Large intestine (tissue), 3 donors: Measurements from ENCODE around the gene BAHCC1. TPM values are rescaled to one million over a fixed set of nuclear protein-coding genes. Genes with fewer than 3 reads are reported as not detected.

Source experiments
- DNase-seq, 2 donors: peaks; one replicate each; pipeline versions ENCODE4 v3.0.0 to v3.0.0-alpha.2; 2013
- H3K27ac ChIP-seq: one replicate; pipeline ENCODE4 v1.5.1; 2013; ENCODE audit warnings: low read length
- H3K27me3 ChIP-seq: 2 replicates; pipeline ENCODE4 v1.6.1; 2013; ENCODE audit warnings: low read length; ENCODE audit not compliant: control insufficient read depth, insufficient read depth
- H3K36me3 ChIP-seq: 2 replicates; pipeline ENCODE4 v1.6.1; 2013; ENCODE audit warnings: low read length; ENCODE audit not compliant: control insufficient read depth, insufficient read depth
- H3K4me1 ChIP-seq: one replicate; pipeline ENCODE4 v1.6.1; 2013; ENCODE audit warnings: low read length; ENCODE audit not compliant: control insufficient read depth, insufficient read depth
- H3K4me3 ChIP-seq: one replicate; pipeline ENCODE4 v1.5.1; 2013; ENCODE audit warnings: low read length
- H3K9me3 ChIP-seq: one replicate; pipeline ENCODE4 v1.6.1; 2013; ENCODE audit warnings: mild to moderate bottlenecking, low read depth, low read length, moderate library complexity; ENCODE audit not compliant: control insufficient read depth
- WGBS: methylation state at CpG from one replicate; pipeline ENCODE4 v1.1.5; 2013; ENCODE audit warnings: low lambda C conversion rate; ENCODE audit not compliant: insufficient coverage; 5-methylcytosine and 5-hydroxymethylcytosine counted together
- polyA plus RNA-seq: library from polyadenylated mRNA; unstranded; fragments of 120-200 nt; gene quantifications from one replicate; pipeline ENCODE4 v1.2.1, GENCODE V29; 2013

BAHCC1 gene
- polyA plus RNA-seq, 1 donor = 21.9 TPM

DNA sequence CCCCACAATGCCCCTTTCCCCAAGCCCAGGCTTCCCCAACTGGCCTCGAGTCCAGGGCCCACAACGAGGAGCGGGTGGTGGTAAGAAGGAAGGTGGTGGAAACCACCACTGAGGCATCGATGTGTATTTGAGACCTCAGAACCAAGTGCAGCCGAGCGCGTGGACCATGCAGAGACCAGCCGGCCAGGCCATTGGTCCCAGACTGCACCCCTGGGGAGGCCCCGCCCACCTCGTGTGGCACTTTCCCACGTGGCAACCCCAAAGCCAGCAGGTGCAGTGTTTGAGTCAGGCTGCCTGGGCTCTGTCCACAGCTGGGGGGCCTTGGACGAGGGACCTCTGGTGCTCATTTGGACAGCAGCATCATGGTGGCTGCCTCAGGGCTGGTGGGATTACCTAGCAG is 28.1 kb upstream of the BAHCC1 start:
- H3K4me1 ChIP-seq = peaks cover 24% of the 10 kb centered on the region
- H3K4me3 ChIP-seq = no peak overlapping the region
- peaks cover 5% of the 10 kb centered on the region for H3K27me3 ChIP-seq
- no peak for DNase-seq
- H3K36me3 ChIP-seq = no peaks in the 10 kb centered on the region
- H3K27ac ChIP-seq = no peak overlapping the region
- H3K9me3 ChIP-seq = peaks cover 7% of the 10 kb centered on the region
- no CpG with 5 or more reads among the region's 12 CpGs for WGBS

DNA sequence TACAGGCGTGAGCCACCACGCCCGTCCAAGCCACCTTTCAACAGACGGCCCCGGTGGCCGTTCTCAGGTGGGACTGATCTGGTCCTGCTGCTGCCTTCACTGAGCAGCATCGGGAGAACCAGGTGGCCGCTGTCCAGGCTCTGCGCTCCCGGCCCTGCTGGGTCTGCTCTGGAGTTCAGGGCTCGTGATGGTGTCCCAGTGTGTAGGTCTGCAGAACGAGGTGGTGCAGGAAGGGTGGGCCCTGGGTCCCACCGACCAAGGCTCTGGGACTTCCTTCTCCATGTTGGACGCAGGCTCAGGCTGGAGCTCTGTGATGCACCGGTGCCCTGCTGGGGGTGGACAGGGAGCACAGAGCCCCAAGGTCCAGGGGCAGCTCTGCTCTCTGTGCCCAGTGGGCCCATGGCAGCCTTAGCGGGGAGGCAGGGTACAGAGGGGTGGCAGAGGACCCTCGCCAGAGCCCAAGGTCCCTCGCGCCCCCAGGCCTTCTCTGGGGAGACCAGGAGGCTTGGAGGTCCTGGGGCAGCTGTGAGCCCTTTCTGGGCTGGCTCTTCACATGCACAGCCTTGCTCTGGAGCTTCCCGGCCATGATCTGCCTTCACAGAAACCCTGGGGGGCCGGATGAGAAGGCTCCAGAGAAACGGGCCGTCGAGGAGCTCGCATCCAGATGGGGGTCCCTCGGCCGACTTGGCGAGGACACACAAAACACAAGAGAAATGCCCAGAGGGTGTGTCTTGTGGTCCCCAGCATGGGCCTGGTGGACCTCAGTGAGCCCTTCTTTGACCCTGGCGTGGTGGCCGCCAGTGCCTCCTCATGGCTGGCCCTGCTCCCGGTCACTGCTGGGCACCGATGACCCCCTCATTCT is 26.9 kb upstream of the BAHCC1 start:
- WGBS = no CpG with 5 or more reads among the region's 32 CpGs
- Histone ChIP-seq H3K27ac (no peak overlapping the region), H3K27me3 (peaks cover 5% of the 10 kb centered on the region), H3K9me3 (peaks cover 7% of the 10 kb centered on the region), H3K4me1 (peaks cover 19% of the 10 kb centered on the region), H3K4me3 (no peak overlapping the region), H3K36me3 (no peaks in the 10 kb centered on the region)
- DNase-seq = no peak

- Histone ChIP-seq H3K27me3 (no peaks in the 10 kb centered on the region), H3K27ac (no peak overlapping the region), H3K4me3 (no peak overlapping the region), H3K4me1 (peaks cover 12% of the 10 kb centered on the region), H3K36me3 (no peaks in the 10 kb centered on the region), H3K9me3 (peaks cover 3% of the 10 kb centered on the region)
- no CpG with 5 or more reads among the region's 5 CpGs for WGBS
- DNase-seq = peak; percentile 71 to 90
Observed at GRCh38 chr17:81370294-81370693, 25.0 kb upstream of the BAHCC1 start.

DNA sequence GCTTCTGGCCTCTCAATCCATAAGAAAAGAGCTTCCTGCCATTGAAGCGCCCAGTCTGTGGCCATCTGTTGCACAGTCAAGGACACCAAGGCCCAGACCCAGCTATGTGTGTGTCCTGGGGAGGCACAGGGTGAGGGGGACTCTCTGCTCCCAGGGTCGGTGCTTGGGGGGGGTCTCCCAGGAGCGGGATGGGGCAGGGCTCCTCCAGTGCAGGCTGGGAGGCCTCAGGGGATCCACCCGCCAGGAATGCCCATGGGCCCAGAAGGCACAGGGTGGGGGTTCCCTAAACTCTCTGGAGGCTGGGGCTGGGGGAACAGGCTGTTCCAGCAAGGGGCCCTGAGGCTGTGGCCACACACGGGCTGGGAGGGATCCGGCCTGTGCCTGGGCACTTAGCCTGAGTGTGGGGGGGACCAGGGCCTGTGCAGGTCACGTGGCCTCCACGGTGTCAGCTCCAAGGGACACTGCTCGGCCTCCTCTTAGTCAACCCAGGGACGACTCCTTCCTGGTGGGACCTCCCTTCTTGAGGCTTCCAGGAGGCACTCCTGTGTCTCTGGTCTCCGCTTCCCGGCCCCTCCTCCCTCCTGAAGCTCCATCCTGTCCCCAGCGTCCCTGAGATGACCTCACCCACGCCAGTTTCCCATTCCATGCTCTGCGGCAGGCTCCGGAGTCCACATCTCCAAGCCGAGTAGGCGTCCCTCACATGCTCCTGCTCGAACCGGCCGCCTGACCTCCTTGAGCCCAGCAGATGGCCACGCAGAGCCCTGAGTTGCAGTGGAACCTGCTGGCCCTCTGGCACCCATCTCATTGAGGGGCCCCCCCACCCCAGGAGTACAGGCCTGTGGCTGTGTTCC is 23.1 kb upstream of the BAHCC1 start:
- peaks cover 2% of the 10 kb centered on the region for H3K9me3 ChIP-seq
- DNase-seq = peak in 1 of 2 donors; percentile 47
- no peak overlapping the region for H3K27ac ChIP-seq
- no peaks in the 10 kb centered on the region for H3K4me1 ChIP-seq
- no peaks in the 10 kb centered on the region for H3K36me3 ChIP-seq
- no peaks in the 10 kb centered on the region for H3K27me3 ChIP-seq
- no CpG with 5 or more reads among the region's 22 CpGs for WGBS
- no peak overlapping the region for H3K4me3 ChIP-seq

DNA sequence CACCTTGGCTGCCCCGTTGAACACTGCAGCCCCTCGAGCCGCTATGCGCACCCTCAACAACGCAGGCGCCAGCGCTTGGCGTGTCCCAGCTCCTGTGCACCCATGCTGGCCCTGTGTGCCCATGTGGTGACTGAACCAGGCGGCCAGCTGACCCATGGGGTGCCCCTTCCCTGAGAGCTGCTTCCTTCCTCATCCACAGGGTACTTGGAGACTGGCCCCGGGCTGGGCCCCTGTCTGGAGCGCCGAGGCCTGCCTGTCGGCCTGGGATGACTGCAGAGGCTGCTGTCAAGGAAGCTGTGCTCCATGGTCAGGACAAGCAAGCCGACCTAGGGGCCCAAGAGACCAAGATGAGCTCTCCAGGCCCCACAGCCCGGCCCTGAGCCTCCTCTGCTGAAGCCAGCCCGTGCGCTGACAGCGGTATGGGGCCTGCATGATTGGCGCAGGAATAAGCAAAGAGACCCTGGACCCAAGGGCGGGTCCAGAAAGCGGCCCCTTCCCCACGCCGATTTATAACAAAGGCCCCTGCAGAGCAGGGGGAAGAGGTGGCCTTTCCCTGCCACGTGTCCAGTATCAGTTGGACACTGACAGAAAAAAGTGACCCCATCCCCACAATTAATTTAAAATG is 21.6 kb upstream of the BAHCC1 start:
- H3K4me3 ChIP-seq = no peak overlapping the region
- H3K9me3 ChIP-seq = no peaks in the 10 kb centered on the region
- no peaks in the 10 kb centered on the region for H3K4me1 ChIP-seq
- H3K27me3 ChIP-seq = no peaks in the 10 kb centered on the region
- no peak for DNase-seq
- no CpG with 5 or more reads among the region's 24 CpGs for WGBS
- no peak overlapping the region for H3K27ac ChIP-seq
- no peaks in the 10 kb centered on the region for H3K36me3 ChIP-seq

- no peak overlapping the region for H3K4me3 ChIP-seq
- no peak overlapping the region for H3K27ac ChIP-seq
- H3K27me3 ChIP-seq = no peaks in the 10 kb centered on the region
- WGBS = no CpG with 5 or more reads among the region's 5 CpGs
- H3K36me3 ChIP-seq = no peaks in the 10 kb centered on the region
- no peaks in the 10 kb centered on the region for H3K4me1 ChIP-seq
- no peak for DNase-seq
- no peaks in the 10 kb centered on the region for H3K9me3 ChIP-seq
Observed at GRCh38 chr17:81374890-81375289, 20.4 kb upstream of the BAHCC1 start.

DNA sequence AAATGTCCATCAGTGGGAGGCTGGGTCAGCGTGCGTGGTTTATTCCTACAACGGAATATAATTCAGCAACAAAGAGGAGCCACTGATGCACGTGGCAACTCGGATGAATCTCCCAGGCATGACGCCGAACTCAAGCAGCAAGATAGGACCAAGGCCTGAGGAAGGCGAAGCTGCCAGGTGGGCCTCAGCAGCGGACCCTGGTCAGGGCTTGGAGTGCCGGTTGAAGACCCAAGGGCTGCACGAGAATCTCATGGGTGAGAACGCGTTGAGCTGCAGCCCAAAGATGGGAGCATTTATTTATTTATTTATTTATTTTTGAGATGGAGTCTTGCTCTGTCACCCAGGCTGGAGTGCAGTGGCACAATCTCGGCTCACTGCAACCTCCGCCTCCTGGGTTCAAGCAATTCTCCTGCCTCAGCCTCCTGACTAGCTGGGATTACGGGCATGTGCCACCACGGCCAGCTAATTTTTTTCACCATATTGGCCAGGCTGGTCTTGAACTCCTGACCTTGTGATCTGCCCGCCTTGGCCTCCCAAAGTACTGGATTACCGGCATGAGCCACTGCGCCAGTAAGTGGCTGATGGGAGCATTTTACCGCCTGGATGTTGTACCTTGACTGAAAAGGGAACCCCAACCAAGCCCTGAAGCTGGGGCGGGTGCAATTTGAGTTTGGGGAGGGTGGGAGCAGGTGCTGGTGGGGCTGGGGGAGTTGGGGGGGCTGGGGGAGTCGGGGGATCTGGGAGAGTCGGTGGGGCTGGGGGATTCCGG is 18.1 kb upstream of the BAHCC1 start:
- Histone ChIP-seq H3K36me3 (no peaks in the 10 kb centered on the region), H3K4me3 (no peak overlapping the region), H3K4me1 (no peaks in the 10 kb centered on the region), H3K27me3 (no peaks in the 10 kb centered on the region), H3K27ac (no peak overlapping the region), H3K9me3 (no peaks in the 10 kb centered on the region)
- no CpG with 5 or more reads among the region's 25 CpGs for WGBS
- no peak for DNase-seq

- no peaks in the 10 kb centered on the region for H3K27me3 ChIP-seq
- no peak overlapping the region for H3K4me3 ChIP-seq
- no peaks in the 10 kb centered on the region for H3K9me3 ChIP-seq
- H3K27ac ChIP-seq = no peak overlapping the region
- H3K36me3 ChIP-seq = no peaks in the 10 kb centered on the region
- no CpG with 5 or more reads among the region's 11 CpGs for WGBS
- DNase-seq = no peak
- H3K4me1 ChIP-seq = no peaks in the 10 kb centered on the region
Observed at GRCh38 chr17:81378941-81379511, 16.2 kb upstream of the BAHCC1 start.

DNA sequence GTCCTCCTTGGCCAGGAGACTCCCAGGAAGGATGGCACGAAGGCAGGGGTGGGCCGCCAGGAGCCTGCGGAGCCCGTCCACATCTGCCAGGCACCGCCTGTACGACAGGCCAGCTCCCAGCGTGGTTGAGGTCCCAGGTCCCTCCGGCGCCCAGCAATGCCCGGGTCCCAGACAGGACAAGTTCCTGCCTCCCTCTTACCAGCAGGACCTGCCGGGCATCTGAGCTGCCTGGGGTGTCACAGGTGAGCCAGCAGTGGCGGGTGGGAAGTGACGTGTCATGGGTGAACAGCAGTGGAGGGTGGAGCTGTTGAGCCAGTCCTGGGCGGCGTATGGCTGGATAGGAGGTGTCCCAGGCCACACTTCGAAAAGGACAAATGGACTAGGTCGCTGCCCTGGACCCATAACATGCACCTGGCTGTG is 15.7 kb upstream of the BAHCC1 start:
- Histone ChIP-seq H3K27ac (no peak overlapping the region), H3K9me3 (no peaks in the 10 kb centered on the region), H3K4me1 (no peaks in the 10 kb centered on the region), H3K4me3 (no peak overlapping the region), H3K36me3 (no peaks in the 10 kb centered on the region), H3K27me3 (no peaks in the 10 kb centered on the region)
- DNase-seq = peak in 1 of 2 donors; percentile 24
- no CpG with 5 or more reads among the region's 17 CpGs for WGBS
